Astrocyte (in vitro differentiated cells and primary cell): Measurements from ENCODE around the gene NKX1-2. TPM values are rescaled to one million over a fixed set of nuclear protein-coding genes. Genes with fewer than 3 reads are reported as not detected.
A peak's percentile ranks its signal among the peaks of the same experiment; 100 is the strongest.

Experiments used
- DNase-seq: peaks from one replicate; pipeline ENCODE4 v3.0.0-alpha.2; 2010; ENCODE audit warnings: low read depth
- FAIRE-seq: peaks from 2 replicates; lab custom pipeline; 2011; peaks lifted over from hg19 to GRCh38; lab: Jason Lieb, UNC
- H2AFZ ChIP-seq: 2 replicates; pipeline ENCODE4 v1.6.0; 2012; ENCODE audit warnings: low read depth, low read length, inconsistent platforms
- H3K27ac ChIP-seq: 2 replicates; pipeline ENCODE4 v1.5.1; 2011; ENCODE audit warnings: low read depth, low read length, inconsistent platforms
- H3K27me3 ChIP-seq: 2 replicates; pipeline ENCODE4 v1.6.0; 2011; ENCODE audit warnings: low read length, inconsistent platforms; ENCODE audit not compliant: insufficient read depth
- H3K36me3 ChIP-seq: 2 replicates; pipeline ENCODE4 v1.5.1; 2011; ENCODE audit warnings: low read length, inconsistent platforms; ENCODE audit not compliant: insufficient read depth
- H3K4me1 ChIP-seq: 2 replicates; pipeline ENCODE4 v1.5.1; 2011; ENCODE audit warnings: low read length, inconsistent platforms; ENCODE audit not compliant: insufficient read depth
- H3K4me2 ChIP-seq: 2 replicates; pipeline ENCODE4 v1.6.0; 2012; ENCODE audit warnings: low read length, inconsistent platforms
- H3K4me3 ChIP-seq: 2 replicates; pipeline ENCODE4 v1.5.1; 2011; ENCODE audit warnings: low read depth, mild to moderate bottlenecking, low read length, inconsistent platforms; ENCODE audit not compliant: insufficient read depth
- H3K79me2 ChIP-seq: 2 replicates; pipeline ENCODE4 v1.6.0; 2012; ENCODE audit warnings: mild to moderate bottlenecking, low read length, inconsistent platforms; ENCODE audit not compliant: insufficient read depth
- H3K9ac ChIP-seq: 2 replicates; pipeline ENCODE4 v1.6.0; 2012; ENCODE audit warnings: mild to moderate bottlenecking, low read length, inconsistent platforms
- H3K9me3 ChIP-seq: 2 replicates; pipeline ENCODE4 v1.5.1; 2012; ENCODE audit warnings: low read depth, mild to moderate bottlenecking, low read length, inconsistent platforms; ENCODE audit not compliant: insufficient read depth
- H4K20me1 ChIP-seq: 2 replicates; pipeline ENCODE4 v1.6.0; 2012; ENCODE audit warnings: low read length, inconsistent platforms; ENCODE audit not compliant: insufficient read depth
- H3K27ac Mint-ChIP-seq: one replicate; pipeline ENCODE4 v1.8.0; 2021; ENCODE audit warnings: mild to moderate bottlenecking, mixed read lengths; ENCODE audit not compliant: unreplicated experiment
- H3K27me3 Mint-ChIP-seq: one replicate; pipeline ENCODE4 v1.8.0; 2021; ENCODE audit warnings: low read depth, mixed read lengths; ENCODE audit not compliant: unreplicated experiment
- H3K36me3 Mint-ChIP-seq: one replicate; pipeline ENCODE4 v1.8.0; 2021; ENCODE audit warnings: low read depth, mixed read lengths; ENCODE audit not compliant: unreplicated experiment
- H3K4me1 Mint-ChIP-seq: one replicate; pipeline ENCODE4 v1.8.0; 2021; ENCODE audit warnings: low read depth, mixed read lengths; ENCODE audit not compliant: unreplicated experiment
- H3K4me3 Mint-ChIP-seq: one replicate; pipeline ENCODE4 v1.8.0; 2021; ENCODE audit warnings: mild to moderate bottlenecking, moderate library complexity, mixed read lengths; ENCODE audit not compliant: unreplicated experiment
- H3K9me3 Mint-ChIP-seq: one replicate; pipeline ENCODE4 v1.8.0; 2021; ENCODE audit warnings: mild to moderate bottlenecking, mixed read lengths; ENCODE audit not compliant: unreplicated experiment
- CTCF ChIP-seq: IDR thresholded peaks from 2 replicates; pipeline ENCODE4 v1.5.1; 2011; ENCODE audit warnings: low read depth, mild to moderate bottlenecking, inconsistent platforms, low read length, moderate library complexity; ENCODE audit not compliant: insufficient read depth
- EZH2 ChIP-seq: IDR thresholded peaks from 2 replicates; pipeline ENCODE4 v1.6.1; 2012; ENCODE audit warnings: mild to moderate bottlenecking, low read length, inconsistent platforms; ENCODE audit not compliant: insufficient read depth
- total RNA-seq: library from RNA; stranded (reverse); gene quantifications from 2 replicates; pipeline ENCODE4 v1.2.1, GENCODE V29; 2021

NKX1-2 gene
- total RNA-seq, 1 donor from 2014 or later, result not detected

GRCh38 chr10:124486635-124487034 is 36.8 kb upstream of the NKX1-2 start:
- Mint-ChIP-seq H3K27ac (no peak overlapping the region), H3K27me3 (peaks cover 7% of the 10 kb centered on the region), H3K4me3 (no peak overlapping the region), H3K4me1 (no peaks in the 10 kb centered on the region), H3K9me3 (peaks cover 5% of the 10 kb centered on the region), H3K36me3 (peaks cover 28% of the 10 kb centered on the region)
- no peak overlapping the region for H3K4me2 ChIP-seq
- H3K9ac ChIP-seq, result no peak overlapping the region
- H2AFZ ChIP-seq, result no peak overlapping the region
- H3K79me2 ChIP-seq, result no peaks in the 10 kb centered on the region
- no peaks in the 10 kb centered on the region for H3K4me1 ChIP-seq
- TF ChIP-seq CTCF (no peak), EZH2 (no peak)
- no peaks in the 10 kb centered on the region for H3K36me3 ChIP-seq
- H3K27ac ChIP-seq, result no peak overlapping the region
- no peak overlapping the region for H3K4me3 ChIP-seq
- FAIRE-seq (no peak), DNase-seq (no peak)
- H4K20me1 ChIP-seq, result peaks cover 8% of the 10 kb centered on the region
- no peaks in the 10 kb centered on the region for H3K27me3 ChIP-seq
- H3K9me3 ChIP-seq, result no peaks in the 10 kb centered on the region

GRCh38 chr10:124484661-124485060 is 34.8 kb upstream of the NKX1-2 start:
- Mint-ChIP-seq H3K9me3 (peaks cover 5% of the 10 kb centered on the region), H3K4me1 (no peaks in the 10 kb centered on the region), H3K36me3 (peaks cover 27% of the 10 kb centered on the region), H3K27me3 (peaks cover 8% of the 10 kb centered on the region), H3K4me3 (peak overlapping the region; percentile 64), H3K27ac (no peak overlapping the region)
- no peaks in the 10 kb centered on the region for H3K9me3 ChIP-seq
- no peak for FAIRE-seq
- H3K36me3 ChIP-seq, result no peaks in the 10 kb centered on the region
- H3K4me1 ChIP-seq, result no peaks in the 10 kb centered on the region
- H3K4me2 ChIP-seq, result no peak overlapping the region
- no peak for DNase-seq
- H3K27ac ChIP-seq, result no peak overlapping the region
- no peaks in the 10 kb centered on the region for H3K79me2 ChIP-seq
- TF ChIP-seq CTCF (no peak), EZH2 (no peak)
- no peaks in the 10 kb centered on the region for H3K27me3 ChIP-seq
- no peak overlapping the region for H3K4me3 ChIP-seq
- peaks cover 10% of the 10 kb centered on the region for H4K20me1 ChIP-seq
- no peak overlapping the region for H3K9ac ChIP-seq
- no peak overlapping the region for H2AFZ ChIP-seq

GRCh38 chr10:124484031-124484430 is 34.2 kb upstream of the NKX1-2 start:
- FAIRE-seq, result no peak
- Histone ChIP-seq H3K9ac (no peak overlapping the region), H3K4me1 (no peaks in the 10 kb centered on the region), H3K27ac (no peak overlapping the region), H3K36me3 (no peaks in the 10 kb centered on the region), H3K79me2 (no peaks in the 10 kb centered on the region), H3K4me3 (no peak overlapping the region), H3K4me2 (no peak overlapping the region), H3K9me3 (no peaks in the 10 kb centered on the region), H2AFZ (no peak overlapping the region), H4K20me1 (peaks cover 10% of the 10 kb centered on the region), H3K27me3 (no peaks in the 10 kb centered on the region)
- no peak overlapping the region for H3K27ac Mint-ChIP-seq
- no peaks in the 10 kb centered on the region for H3K4me1 Mint-ChIP-seq
- H3K36me3 Mint-ChIP-seq, result peaks cover 27% of the 10 kb centered on the region
- no peak overlapping the region for H3K4me3 Mint-ChIP-seq
- DNase-seq, result no peak
- TF ChIP-seq EZH2 (no peak), CTCF (no peak)
- peaks cover 5% of the 10 kb centered on the region for H3K9me3 Mint-ChIP-seq
- H3K27me3 Mint-ChIP-seq, result peaks cover 8% of the 10 kb centered on the region
